HepG2 (cell line): ENCODE results near the gene UBXN6. TPM values are rescaled to one million over a fixed set of nuclear protein-coding genes. Genes with fewer than 3 reads are reported as not detected.

Experiments used
- ADNP ChIP-seq: sonication (generic); formaldehyde crosslinking; IDR thresholded peaks from 2 replicates; pipeline ENCODE4 v1.4.0; 2020; ENCODE audit warnings: missing genetic modification reagents
- CBX5 ChIP-seq: sonication (generic); formaldehyde crosslinking; IDR thresholded peaks from 2 replicates; pipeline ENCODE4 v1.4.0; 2020; ENCODE audit warnings: missing genetic modification reagents, borderline replicate concordance
- CREM ChIP-seq, 2 experiments: sonication (generic) in 1 of 2; formaldehyde crosslinking in 1 of 2; IDR thresholded peaks; 2 replicates each; pipeline versions ENCODE4 v1.4.0 to v1.6.1; 2016 to 2020; ENCODE audit warnings: antibody characterized with exemption in 1 of 2, mild to moderate bottlenecking in 1 of 2, missing genetic modification reagents in 1 of 2
- HNRNPK ChIP-seq: fragments of 200-400 bp; formaldehyde crosslinking; IDR thresholded peaks from 2 replicates; pipeline ENCODE4 v1.6.1; 2018; ENCODE audit warnings: low read length, low read depth, moderate library complexity, mild to moderate bottlenecking; ENCODE audit not compliant: poor library complexity, severe bottlenecking
- MLLT10 ChIP-seq: sonication (generic); formaldehyde crosslinking; IDR thresholded peaks from 2 replicates; pipeline ENCODE4 v1.4.0; 2020; ENCODE audit warnings: missing genetic modification reagents
- NR2F1 ChIP-seq, 2 experiments: fragments of 450-650 bp in 1 of 2; formaldehyde crosslinking in 1 of 2; IDR thresholded peaks; 2 replicates each; pipeline versions ENCODE4 v1.5.0 to v1.6.1; 2016 to 2020; ENCODE audit warnings: mild to moderate bottlenecking in 1 of 2, missing compliant biosample characterization in 1 of 2, missing genetic modification reagents in 1 of 2, moderate library complexity in 1 of 2
- PHF20 ChIP-seq: sonication (generic); formaldehyde crosslinking; IDR thresholded peaks from 2 replicates; pipeline ENCODE4 v1.5.0; 2020; ENCODE audit warnings: mild to moderate bottlenecking, missing genetic modification reagents
- PPARG ChIP-seq: conservative IDR thresholded peaks from 2 replicates; pipeline ENCODE4 v1.6.1; 2016; ENCODE audit warnings: missing biosample characterization, missing genetic modification reagents
- RBM22 ChIP-seq: fragments of 200-400 bp; formaldehyde crosslinking; optimal IDR thresholded peaks from 2 replicates; pipeline ENCODE3; 2017; ENCODE audit warnings: mild to moderate bottlenecking, low read length, moderate library complexity
- SMAD9 ChIP-seq: sonication (generic); formaldehyde crosslinking; IDR thresholded peaks from 2 replicates; pipeline ENCODE4 v1.5.1; 2020; ENCODE audit warnings: mild to moderate bottlenecking, missing genetic modification reagents
- SYNCRIP ChIP-seq: fragments of 200-400 bp; formaldehyde crosslinking; IDR thresholded peaks from 2 replicates; pipeline ENCODE4 v1.6.1; 2018; ENCODE audit warnings: mild to moderate bottlenecking, low read depth, low read length; ENCODE audit not compliant: insufficient read depth
- TMF1 ChIP-seq: sonication (generic); formaldehyde crosslinking; IDR thresholded peaks from 2 replicates; pipeline ENCODE4 v1.8.1; 2022; ENCODE audit warnings: low read depth, missing genetic modification reagents
- U2AF1 ChIP-seq: fragments of 200-400 bp; formaldehyde crosslinking; optimal IDR thresholded peaks from 2 replicates; pipeline ENCODE3; 2017; ENCODE audit warnings: mild to moderate bottlenecking, low read depth, low read length
- ZNF264 ChIP-seq: sonication (generic); formaldehyde crosslinking; IDR thresholded peaks from 2 replicates; pipeline ENCODE4 v1.4.0; 2020; ENCODE audit warnings: missing genetic modification reagents
- ZNF678 ChIP-seq: sonication (generic); formaldehyde crosslinking; IDR thresholded peaks from 2 replicates; pipeline ENCODE4 v1.4.0; 2020; ENCODE audit warnings: mild to moderate bottlenecking, missing genetic modification reagents
- ZNF7 ChIP-seq: IDR thresholded peaks from 2 replicates; pipeline ENCODE4 v1.6.1; 2016; ENCODE audit warnings: missing biosample characterization, missing genetic modification reagents
- ZNF776 ChIP-seq: sonication (generic); formaldehyde crosslinking; IDR thresholded peaks from 2 replicates; pipeline ENCODE4 v1.4.0; 2020; ENCODE audit warnings: mild to moderate bottlenecking, missing genetic modification reagents
- polyA plus RNA-seq, 8 experiments: library from polyadenylated mRNA; depleted of rRNA in 3 of 8; stranded (reverse) in 7 of 8; unstranded in 1 of 8; fragments of >200 nt; fragmentation: Illumina TruSeq in 4 of 8; extraction: Trizol in 4 of 8; gene quantifications; 2 replicates each; pipeline versions ENCODE4 v1.2.1 to v1.2.3, GENCODE V29; 2011 to 2016; ENCODE audit warnings: low read depth in 4 of 8, missing spikeins in 1 of 8, mixed read lengths in 1 of 8; ENCODE audit not compliant: insufficient read depth in 1 of 8
- total RNA-seq, 5 experiments: library from RNA; depleted of rRNA; stranded (reverse); fragments of >200 nt; fragmentation: Illumina TruSeq; extraction: Trizol; gene quantifications; 2 replicates each; pipeline ENCODE4 v1.2.3, GENCODE V29; 2016; ENCODE audit warnings: low read depth in 1 of 5
- TF ChIP-seq, protein P1 (sequence below): sonication (generic); formaldehyde crosslinking; IDR thresholded peaks from 2 replicates; pipeline ENCODE4 v1.5.1; 2020; ENCODE audit warnings: mild to moderate bottlenecking, moderate library complexity, missing genetic modification reagents
- TF ChIP-seq, protein P2 (sequence below): sonication (generic); formaldehyde crosslinking; IDR thresholded peaks from 2 replicates; pipeline ENCODE4 v1.9.0; 2022; ENCODE audit warnings: low read depth, missing genetic modification reagents
- TF ChIP-seq, protein P3 (sequence below): sonication (generic); formaldehyde crosslinking; IDR thresholded peaks from 2 replicates; pipeline ENCODE4 v1.8.1; 2023; ENCODE audit warnings: mild to moderate bottlenecking, moderate library complexity, missing genetic modification reagents
- TF ChIP-seq, protein P4 (sequence below): sonication (generic); formaldehyde crosslinking; IDR thresholded peaks from 2 replicates; pipeline ENCODE4 v1.8.0; 2022; ENCODE audit warnings: mild to moderate bottlenecking, missing genetic modification reagents, moderate library complexity
- TF ChIP-seq, protein P5 (sequence below): sonication (generic); formaldehyde crosslinking; IDR thresholded peaks from 2 replicates; pipeline ENCODE4 v1.4.0; 2020; ENCODE audit warnings: missing genetic modification reagents

The UBXN6 gene
- total and polyA plus RNA-seq, 2 of the 13 experiments (the other 11 are each of a cell fraction or from before 2014, with no cell fraction given) = 34.9 to 35.5 TPM

DNA sequence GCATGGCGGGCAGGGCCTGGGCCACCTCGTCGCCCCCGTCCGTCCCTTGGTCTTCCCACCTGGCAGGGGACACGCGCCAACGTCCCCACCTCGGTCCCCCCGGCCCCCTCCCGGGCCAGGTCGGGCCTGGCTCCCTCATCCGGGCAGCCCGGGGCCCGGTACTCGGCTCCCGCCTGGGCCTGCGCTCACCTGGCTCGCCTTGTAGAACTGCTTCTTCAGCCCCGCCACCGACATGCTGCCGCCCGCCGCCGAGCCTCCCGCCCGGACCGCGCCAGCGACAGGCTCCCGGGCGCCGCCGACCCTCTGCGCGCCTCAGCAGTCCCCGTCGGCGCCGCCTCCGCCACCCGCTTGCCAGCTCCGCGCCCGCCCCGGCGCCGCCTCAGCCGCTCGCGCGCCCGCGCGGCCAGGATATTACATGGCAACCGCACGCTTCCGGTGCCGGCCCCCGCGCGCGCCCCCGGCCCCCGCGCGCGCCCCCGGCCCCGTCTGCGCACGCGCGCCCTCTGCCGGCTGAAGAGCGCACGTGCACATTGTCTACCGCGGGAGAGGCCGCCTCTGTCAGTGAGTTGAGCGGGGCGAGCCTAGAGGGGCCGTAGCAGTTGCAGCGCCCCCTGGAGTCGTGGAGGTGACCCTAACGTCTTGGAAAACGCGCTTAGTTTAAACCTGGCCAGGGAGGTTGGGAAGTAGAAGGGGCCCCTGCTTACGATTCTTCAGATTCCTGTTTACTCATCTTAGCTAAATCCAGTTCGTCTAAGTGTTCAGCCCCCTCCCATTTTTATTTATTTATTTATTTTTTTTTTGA is 57.3 kb downstream of the UBXN6 start, which contains the start of gene SH3GL1 (continued):
- TF ChIP-seq ZNF776 (CRISPR knock-in tag) (no peak), PPARG (CRISPR knock-in tag) (no peak), ADNP (CRISPR knock-in tag) (no peak), U2AF1 (no peak), SYNCRIP (no peak), PHF20 (peak; percentile 73), ZNF264 (no peak), SMAD9 (CRISPR knock-in tag) (no peak), NR2F1 (CRISPR knock-in tag; IDR thresholded peaks at IDR 0.05) (no peak), HNRNPK (no peak), ZNF678 (CRISPR knock-in tag) (no peak), CREM (IDR thresholded peaks at IDR 0.05) (peak; percentile 34; the same call in 1 of the 2 replicates), CREM (CRISPR knock-in tag; IDR thresholded peaks at IDR 0.05) (no peak), CBX5 (CRISPR knock-in tag) (peak; percentile 96), TMF1 (no peak), MLLT10 (no peak), ZNF7 (CRISPR knock-in tag) (no peak), RBM22 (no peak)
- TF ChIP-seq, protein P1, sequence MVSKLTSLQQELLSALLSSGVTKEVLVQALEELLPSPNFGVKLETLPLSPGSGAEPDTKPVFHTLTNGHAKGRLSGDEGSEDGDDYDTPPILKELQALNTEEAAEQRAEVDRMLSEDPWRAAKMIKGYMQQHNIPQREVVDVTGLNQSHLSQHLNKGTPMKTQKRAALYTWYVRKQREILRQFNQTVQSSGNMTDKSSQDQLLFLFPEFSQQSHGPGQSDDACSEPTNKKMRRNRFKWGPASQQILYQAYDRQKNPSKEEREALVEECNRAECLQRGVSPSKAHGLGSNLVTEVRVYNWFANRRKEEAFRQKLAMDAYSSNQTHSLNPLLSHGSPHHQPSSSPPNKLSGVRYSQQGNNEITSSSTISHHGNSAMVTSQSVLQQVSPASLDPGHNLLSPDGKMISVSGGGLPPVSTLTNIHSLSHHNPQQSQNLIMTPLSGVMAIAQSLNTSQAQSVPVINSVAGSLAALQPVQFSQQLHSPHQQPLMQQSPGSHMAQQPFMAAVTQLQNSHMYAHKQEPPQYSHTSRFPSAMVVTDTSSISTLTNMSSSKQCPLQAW (CRISPR knock-in tag) = peak; percentile 90
- TF ChIP-seq, protein P2, sequence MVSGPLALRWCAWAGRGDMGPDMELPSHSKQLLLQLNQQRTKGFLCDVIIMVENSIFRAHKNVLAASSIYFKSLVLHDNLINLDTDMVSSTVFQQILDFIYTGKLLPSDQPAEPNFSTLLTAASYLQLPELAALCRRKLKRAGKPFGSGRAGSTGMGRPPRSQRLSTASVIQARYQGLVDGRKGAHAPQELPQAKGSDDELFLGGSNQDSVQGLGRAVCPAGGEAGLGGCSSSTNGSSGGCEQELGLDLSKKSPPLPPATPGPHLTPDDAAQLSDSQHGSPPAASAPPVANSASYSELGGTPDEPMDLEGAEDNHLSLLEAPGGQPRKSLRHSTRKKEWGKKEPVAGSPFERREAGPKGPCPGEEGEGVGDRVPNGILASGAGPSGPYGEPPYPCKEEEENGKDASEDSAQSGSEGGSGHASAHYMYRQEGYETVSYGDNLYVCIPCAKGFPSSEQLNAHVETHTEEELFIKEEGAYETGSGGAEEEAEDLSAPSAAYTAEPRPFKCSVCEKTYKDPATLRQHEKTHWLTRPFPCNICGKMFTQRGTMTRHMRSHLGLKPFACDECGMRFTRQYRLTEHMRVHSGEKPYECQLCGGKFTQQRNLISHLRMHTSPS (CRISPR knock-in tag) = no peak
- TF ChIP-seq, protein P3, sequence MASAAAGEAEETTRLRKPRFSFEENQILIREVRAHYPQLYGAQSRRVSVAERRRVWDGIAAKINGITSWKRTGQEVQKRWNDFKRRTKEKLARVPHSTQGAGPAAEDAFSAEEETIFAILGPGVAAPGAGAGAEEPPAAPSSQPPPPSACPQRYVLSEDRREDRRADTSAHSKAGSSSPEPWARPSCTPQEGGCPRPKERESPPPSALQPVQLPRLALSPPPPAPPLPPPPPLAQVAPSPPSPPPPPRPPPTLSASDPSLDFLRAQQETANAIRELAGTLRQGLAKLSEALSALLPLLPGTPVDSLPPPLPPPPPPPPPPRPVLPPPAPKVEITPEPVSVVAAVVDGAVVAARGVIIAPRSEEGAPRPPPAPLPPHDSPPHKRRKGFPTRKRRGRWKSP (CRISPR knock-in tag) = no peak
- TF ChIP-seq, protein P4, sequence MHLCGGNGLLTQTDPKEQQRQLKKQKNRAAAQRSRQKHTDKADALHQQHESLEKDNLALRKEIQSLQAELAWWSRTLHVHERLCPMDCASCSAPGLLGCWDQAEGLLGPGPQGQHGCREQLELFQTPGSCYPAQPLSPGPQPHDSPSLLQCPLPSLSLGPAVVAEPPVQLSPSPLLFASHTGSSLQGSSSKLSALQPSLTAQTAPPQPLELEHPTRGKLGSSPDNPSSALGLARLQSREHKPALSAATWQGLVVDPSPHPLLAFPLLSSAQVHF (CRISPR knock-in tag) = no peak
- TF ChIP-seq, protein P5, sequence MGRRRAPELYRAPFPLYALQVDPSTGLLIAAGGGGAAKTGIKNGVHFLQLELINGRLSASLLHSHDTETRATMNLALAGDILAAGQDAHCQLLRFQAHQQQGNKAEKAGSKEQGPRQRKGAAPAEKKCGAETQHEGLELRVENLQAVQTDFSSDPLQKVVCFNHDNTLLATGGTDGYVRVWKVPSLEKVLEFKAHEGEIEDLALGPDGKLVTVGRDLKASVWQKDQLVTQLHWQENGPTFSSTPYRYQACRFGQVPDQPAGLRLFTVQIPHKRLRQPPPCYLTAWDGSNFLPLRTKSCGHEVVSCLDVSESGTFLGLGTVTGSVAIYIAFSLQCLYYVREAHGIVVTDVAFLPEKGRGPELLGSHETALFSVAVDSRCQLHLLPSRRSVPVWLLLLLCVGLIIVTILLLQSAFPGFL (CRISPR knock-in tag) = no peak
